CD4-positive, alpha-beta T cell treated with Interleukin-6 at 100 ng/mL for 8 hours (primary cell): ENCODE data around the gene KPNA6.
"Not testable (repeated sequence)": the region's sequence is repeated elsewhere in the genome, so short reads cannot be mapped to it uniquely, and the experiment has no call there.

ENCODE experiments used
- DNase-seq: peaks from one replicate; pipeline ENCODE4 v3.0.0-alpha.2; 2020; ENCODE audit warnings: mixed read lengths, low spot score

Gene KPNA6

GRCh38 chr1:32142446-32143301, 34.8 kb downstream of the KPNA6 start:
- no peak for DNase-seq

DNA sequence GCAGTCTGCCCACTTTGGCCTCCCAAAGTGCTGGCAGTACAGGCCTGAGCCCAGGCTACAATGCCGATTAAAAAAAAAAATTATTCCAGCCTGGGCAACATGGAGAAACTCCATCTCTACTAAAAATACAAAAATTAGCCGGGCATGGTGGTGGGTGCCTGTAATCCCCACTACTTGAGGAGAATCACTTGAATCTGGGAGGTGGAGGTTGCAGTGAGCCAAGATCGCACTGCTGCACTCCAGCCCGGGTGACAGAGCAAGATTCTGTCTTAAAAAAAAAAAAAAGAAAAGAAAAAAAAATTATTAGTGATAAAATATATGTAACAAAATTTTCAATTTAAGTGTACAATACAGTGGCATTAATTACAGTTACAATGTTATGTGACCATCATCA, 35.4 kb downstream of the KPNA6 start:
- DNase-seq = not testable (repeated sequence)

DNA sequence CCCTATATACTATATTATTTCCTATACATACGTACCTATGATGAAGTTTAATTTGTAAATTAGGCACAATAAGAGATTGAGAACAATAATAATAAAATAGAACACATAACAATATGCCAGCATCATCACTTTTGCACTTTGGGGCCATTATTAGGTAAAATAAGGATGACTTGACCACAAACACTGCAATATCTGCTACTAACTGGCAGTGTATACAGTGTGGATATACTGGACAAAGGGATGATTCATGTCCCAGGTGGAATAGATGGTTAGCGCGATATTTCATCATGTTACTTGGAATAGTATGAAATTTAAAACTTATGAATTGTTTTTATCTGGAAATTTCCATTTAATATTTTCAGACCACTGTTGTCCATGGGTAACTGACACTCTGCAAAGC, 36.2 kb downstream of the KPNA6 start:
- DNase-seq = no peak

GRCh38 chr1:32147799-32148198, 39.9 kb downstream of the KPNA6 start:
- not testable (repeated sequence) for DNase-seq

DNA sequence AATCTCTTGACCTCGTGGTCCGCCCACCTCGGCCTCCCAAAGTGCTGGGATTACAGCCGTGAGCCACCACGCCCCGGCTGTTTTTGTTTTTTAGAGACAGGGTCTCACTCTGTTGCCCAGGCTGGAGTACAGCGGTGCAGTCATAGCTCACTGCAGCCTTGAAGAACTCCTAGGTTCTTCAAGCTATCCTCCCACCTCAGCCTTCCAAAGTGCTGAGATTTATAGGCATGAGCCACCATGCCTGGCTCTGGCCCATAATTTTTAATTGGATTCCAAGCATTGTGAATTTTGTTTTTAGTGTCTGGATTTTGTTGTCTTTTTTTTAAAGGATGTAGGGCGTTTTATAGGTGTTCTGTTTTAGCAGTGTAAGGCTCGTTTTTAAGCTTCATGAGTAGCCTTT, 43.0 kb downstream of the KPNA6 start:
- DNase-seq = no peak

DNA sequence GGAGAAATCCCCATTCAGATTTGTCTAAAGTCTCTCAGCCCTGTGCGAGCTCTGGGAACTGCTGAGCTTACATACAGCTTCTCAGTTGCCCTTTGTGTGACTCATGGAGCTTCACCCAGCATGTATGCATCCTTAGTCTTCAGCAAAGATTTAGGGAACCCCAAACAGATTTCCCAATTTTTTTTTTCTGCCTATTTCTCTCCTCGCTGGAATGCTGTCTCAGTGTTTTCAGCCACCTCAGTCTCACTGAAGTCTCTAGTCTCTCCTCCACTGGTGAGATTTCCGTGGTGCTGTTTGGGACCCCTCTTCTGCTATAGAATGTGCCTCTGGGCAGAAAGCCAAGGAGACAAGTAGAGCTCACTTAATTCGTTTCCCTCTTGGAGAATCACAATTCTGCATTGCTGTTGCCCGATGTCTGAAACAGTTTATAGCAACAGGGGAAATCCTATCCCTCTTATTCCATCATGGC, 43.5 kb downstream of the KPNA6 start:
- DNase-seq = no peak

DNA sequence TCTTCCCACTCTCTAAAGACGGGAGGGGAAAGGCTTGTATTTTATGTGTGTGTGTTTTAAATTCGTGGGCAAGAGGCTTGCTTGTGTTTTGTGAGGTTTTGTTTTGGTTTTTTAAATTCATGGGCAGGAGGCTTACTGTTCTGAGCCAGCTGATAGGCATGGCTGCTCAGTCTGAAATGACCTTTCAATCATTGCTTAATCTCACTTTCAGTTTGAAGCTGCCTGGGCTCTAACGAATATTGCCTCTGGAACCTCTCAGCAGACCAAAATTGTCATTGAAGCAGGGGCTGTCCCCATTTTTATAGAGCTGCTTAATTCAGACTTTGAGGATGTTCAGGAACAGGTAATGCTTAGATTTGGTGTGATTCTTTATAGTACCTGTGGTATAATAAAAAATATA, 51.3 kb downstream of the KPNA6 start:
- no peak for DNase-seq

- DNase-seq = no peak
These were observed 55.5 kb downstream of the KPNA6 start for GRCh38 chr1:32163405-32163804.

DNA sequence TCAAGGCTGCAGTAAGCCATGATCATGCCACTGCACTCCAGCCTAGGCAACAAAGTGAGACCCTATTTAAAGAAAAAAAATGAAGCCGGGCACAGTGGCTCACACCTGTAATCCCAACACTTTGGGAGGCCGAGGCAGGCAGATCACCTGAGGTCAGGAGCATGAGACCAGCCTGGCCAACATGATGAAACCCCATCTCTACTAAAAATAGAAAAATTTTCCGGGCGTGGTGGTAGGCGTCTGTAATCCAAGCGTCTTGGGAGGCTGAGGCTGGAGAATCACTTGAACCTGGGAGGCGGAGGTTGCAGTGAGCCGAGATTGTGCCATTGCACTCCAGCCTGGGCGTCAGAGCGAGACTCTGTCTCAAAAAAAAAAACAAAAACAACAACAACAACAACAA, 57.8 kb downstream of the KPNA6 start:
- not testable (repeated sequence) for DNase-seq

DNA sequence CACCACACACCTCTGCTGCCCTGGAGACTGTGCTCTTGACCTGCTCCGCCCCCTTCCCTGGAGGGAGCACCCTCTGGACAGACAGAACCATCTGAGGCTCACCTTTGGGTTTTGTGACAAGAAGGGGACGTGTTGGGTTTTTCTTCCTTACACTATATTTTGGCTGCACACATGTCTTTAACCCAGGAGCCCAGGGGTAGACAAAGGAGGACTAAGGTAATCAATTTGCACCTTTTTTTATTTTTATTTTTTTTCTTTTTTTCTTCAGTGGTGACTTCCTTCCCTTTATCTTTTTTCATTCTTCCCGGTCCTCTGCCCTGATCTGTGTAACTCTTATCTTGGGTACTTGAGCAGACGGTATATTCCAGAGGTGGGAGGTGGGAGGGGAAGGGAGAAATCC, 63.1 kb downstream of the KPNA6 start:
- no peak for DNase-seq

DNA sequence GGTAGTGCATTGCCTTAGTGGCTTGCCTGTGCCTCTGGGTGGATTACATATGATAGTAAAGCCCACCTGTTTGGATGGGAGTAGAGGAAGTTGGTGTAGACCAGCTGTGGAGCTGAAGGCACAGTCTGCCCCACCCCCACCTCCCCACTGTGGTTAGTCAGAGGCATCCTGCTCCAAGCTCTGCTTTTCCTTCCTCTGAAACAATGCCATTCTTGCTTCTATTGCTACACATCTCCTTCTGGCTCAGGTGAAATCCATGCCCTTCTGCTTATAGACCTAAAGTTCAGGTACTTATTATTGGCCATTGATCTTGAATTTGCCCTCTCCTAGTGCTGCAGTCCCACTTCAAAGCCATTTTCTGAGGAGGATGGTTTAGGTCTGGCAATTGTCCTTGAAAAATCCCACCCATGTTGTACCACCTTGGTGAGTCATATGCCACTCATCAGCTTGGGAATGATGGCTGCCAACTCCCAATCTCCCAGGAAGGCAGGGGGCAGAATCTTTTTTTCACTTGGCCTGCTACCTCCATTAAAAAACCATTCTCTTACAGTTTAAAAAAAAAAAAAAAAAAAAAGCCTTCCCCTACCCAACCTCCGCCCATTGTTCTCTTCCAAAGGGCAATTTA, 64.9 kb downstream of the KPNA6 start:
- DNase-seq = no peak

GRCh38 chr1:32178380-32179192, 70.7 kb downstream of the KPNA6 start:
- no peak for DNase-seq

DNA sequence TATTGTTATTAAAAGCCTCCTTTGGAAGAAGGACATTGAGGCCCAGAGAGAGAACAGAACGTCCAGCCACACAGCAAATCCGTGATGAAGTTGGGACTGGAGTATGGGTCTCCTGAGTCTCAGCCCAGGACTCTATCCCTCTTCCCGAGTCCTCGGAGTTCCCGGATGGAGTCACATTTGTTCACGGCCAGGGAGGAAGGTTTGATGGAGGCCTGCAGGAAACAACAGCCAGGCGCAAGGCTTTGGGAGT, 71.3 kb downstream of the KPNA6 start:
- no peak for DNase-seq

DNA sequence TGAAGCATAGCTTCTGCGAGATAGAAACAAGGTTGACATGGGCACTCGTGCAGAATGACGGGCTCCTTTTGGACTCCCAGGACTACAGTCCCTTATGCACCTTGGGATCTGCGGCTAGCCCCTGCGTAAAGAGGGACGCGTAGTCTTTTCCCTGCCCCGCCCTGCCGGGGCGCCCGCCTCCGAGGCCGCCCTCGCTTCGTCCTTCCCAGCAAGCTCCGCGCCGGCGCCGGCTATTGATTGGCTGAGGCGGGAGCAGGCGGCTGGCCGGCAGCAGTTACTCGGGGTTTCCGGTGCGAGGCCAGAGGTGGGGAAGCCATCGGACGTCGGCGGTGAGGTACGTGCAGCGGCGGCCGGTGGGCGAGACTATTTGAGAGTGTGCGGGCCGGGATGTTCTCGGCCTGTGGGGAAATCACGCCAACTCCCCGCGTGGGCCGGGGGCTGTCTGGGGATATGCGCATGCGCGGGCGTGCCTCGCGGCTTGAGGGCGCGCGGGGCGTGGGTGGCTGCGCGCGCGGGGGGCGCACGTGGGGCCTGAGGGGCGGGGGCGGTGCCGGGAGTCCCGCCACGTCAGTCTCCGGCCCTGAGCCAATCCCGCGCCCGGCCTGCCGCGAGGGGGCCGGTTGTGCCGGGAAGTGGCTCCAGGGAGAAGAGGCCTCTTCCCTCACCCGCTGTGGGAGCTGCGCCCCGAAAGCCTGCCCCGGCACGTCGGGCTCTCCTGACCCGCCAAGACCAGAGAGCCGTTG, 71.8 kb downstream of the KPNA6 start, which contains the start of gene TXLNA:
TSS of gene TXLNA (plus strand) at position 233 of the 743 bp plus-strand sequence. CDS start 671 bp downstream, outside the sequence.
- peak; percentile 85 for DNase-seq

GRCh38 chr1:32180186-32181060, 72.6 kb downstream of the KPNA6 start:
- DNase-seq = no peak

- DNase-seq = no peak
These were observed 73.2 kb downstream of the KPNA6 start for GRCh38 chr1:32181065-32181464.

DNA sequence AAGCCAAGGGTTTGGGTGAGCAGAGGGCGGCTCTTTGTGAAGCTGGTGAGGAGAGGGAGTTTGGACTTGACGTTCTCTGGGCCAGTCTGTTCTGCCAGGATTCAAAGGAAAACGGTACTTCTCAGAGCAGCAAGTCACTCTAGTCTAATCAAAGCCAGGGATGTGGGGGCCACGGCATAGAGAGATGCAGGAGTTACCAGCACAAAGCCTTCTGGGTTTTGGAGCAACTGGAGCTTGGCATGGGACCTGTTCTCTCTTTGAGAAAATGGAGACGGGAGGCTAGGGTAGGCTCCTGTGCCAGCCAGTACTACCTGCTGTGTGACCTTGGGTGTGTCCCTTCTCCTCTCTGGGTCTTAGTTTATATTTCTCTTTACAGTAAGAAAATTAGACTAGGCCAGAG, 73.7 kb downstream of the KPNA6 start:
- no peak for DNase-seq

DNA sequence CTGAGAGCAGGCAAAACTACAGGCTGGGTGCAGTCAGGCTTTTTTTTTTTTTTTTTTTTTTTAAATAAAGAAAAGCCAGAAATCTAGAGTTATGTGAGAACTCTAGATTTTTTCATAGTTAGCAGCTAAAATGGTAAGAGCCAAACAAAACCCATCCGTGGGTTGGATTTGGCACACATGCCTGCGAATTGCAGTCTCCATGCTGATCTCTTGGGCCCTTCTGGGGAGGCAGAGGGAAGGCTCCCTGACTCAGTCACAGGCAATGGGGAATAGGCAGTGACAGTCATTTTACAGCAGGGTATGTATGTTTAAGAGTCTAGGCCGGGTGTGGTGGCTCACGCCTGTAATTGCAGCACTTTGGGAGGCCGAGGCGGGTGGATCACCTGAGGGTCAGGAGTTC, 74.2 kb downstream of the KPNA6 start:
- no peak for DNase-seq

- DNase-seq = no peak
These were observed 76.8 kb downstream of the KPNA6 start for GRCh38 chr1:32184650-32185049.

GRCh38 chr1:32186077-32186476, 78.2 kb downstream of the KPNA6 start:
- DNase-seq = no peak

DNA sequence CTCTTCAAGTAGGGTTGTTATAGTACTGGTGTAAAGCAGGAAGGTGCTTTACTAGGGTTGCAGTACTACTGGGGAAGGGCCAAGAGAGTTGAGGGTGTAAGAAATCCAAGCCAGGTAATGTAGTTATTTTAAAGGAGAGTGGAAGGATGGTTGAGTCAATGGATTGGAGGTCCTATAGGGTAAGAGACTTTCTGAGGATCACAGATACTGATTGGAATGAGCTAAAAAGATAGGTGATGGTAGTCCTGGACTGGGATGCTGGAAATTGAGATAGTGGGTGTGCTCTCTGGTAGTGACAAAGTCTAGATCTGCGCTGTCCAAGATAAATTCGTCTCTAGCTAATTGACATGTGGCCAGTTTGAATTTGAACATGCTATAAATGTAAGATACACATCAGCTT, 78.6 kb downstream of the KPNA6 start:
- no peak for DNase-seq
